Spleen (tissue), 7 donors: ENCODE results near the gene GPR84.

Experiments
- POLR2AphosphoS5 ChIP-seq, 3 donors: sonication (generic); formaldehyde crosslinking; IDR thresholded peaks; one replicate each; pipeline ENCODE4 v1.5.1; 2017; ENCODE audit warnings: antibody characterized with exemption in 3 of 3
- TF ChIP-seq, protein P1 (sequence below), 11 experiments: fragments of 200-600 bp in 7 of 11; fragments of 450-650 bp in 4 of 11; sonication (generic) in 4 of 11; IDR thresholded peaks in 8 of 11; conservative IDR thresholded peaks in 3 of 11; 1 replicate in 7 of 11; 2 replicates in 4 of 11; pipeline versions ENCODE4 v1.4.0 to v1.8.0; 2016 to 2021; ENCODE audit warnings: antibody characterized with exemption in 11 of 11, inconsistent platforms in 4 of 11, mild to moderate bottlenecking in 1 of 11
- donor health status: DM: no; HTN: no; CAD: no; lungs with moderate emphysema.
- donor health status: DM: no; HTN: no; CAD: no.
- donor health status: DM: no; HTN: no; CAD: no.

DNA sequence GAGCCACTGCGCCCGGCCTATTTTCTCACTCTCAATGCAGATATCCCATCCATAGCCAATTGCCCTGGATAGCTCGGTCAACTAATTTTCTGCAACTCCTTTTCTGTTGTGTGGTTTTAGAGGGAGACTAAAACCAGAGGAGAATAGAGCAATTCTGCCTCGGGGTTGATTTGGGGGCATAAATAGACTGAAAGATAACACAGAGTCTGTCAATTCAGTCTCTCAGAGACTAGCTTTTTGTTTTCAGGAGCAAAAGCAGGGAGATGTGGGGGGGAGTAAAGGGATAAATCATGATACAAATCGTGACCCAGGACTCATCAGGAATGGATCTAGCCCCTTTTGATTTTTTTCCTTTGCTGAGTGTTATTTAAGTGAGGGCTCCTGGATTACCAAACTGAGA lies 32.8 kb downstream of the GPR84 start:
- TF ChIP-seq, protein P1, sequence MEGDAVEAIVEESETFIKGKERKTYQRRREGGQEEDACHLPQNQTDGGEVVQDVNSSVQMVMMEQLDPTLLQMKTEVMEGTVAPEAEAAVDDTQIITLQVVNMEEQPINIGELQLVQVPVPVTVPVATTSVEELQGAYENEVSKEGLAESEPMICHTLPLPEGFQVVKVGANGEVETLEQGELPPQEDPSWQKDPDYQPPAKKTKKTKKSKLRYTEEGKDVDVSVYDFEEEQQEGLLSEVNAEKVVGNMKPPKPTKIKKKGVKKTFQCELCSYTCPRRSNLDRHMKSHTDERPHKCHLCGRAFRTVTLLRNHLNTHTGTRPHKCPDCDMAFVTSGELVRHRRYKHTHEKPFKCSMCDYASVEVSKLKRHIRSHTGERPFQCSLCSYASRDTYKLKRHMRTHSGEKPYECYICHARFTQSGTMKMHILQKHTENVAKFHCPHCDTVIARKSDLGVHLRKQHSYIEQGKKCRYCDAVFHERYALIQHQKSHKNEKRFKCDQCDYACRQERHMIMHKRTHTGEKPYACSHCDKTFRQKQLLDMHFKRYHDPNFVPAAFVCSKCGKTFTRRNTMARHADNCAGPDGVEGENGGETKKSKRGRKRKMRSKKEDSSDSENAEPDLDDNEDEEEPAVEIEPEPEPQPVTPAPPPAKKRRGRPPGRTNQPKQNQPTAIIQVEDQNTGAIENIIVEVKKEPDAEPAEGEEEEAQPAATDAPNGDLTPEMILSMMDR (IDR thresholded peaks at IDR 0.05 in 8 of 11, conservative IDR thresholded peaks at IDR 0.05 in 3 of 11), result no peak
- TF ChIP-seq POLR2AphosphoS5 (IDR thresholded peaks at IDR 0.05), result no peak
